GM18517 (cell line): Measurements from ENCODE around the gene AP1S1.
A peak's percentile ranks its signal among the peaks of the same experiment; 100 is the strongest.
"Not testable (repeated sequence)": the region's sequence is repeated elsewhere in the genome, so short reads cannot be mapped to it uniquely, and the experiment has no call there.

ENCODE experiments used
- ATAC-seq: cut with Tn5 transposase; IDR thresholded peaks from one replicate; pipeline ENCODE4 v1.9.1; 2021; ENCODE audit warnings: mild to moderate bottlenecking, moderate library complexity; ENCODE audit not compliant: unreplicated experiment

Gene AP1S1

DNA sequence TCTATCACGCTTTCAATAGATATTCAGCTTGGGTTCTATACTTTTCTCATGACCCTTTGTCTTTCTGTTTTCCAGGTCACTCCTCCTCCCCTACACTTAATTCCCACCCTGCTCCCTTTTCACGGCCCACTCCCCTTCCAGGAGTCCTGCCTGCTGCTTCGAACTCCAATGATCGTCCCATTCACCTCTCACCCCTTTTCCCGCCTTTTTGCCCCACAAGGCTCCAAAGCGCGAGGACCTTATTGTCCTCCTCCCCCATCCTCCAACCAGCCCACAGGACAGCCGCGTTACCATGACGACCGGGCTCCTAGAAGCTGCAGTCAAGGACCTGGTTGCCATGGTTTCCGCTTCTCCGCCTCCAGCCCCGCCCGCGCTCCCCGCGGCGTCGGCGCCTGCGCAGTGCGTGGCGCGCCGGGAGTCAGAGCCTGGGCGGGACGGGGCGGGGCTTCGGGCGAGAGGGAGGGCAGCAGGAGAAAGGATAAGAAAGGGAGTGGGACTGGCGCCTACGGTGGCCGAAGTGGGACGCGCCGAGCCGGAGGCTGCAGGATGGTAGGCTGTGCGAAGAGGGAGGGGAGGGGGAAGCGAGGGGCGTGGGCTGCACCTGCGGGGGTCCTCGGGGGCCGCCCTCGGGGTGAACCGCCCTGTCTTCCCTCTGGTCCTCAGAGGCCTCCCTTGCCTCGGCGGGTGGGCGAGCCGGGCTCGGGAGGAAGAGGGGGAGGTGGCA lies at the start of gene AP1S1:
Gene AP1S1 (plus strand): TSS at position 508 of the 724 bp plus-strand sequence. CDS start 39 bp downstream, at position 547.
- peak; percentile 70 for ATAC-seq

DNA sequence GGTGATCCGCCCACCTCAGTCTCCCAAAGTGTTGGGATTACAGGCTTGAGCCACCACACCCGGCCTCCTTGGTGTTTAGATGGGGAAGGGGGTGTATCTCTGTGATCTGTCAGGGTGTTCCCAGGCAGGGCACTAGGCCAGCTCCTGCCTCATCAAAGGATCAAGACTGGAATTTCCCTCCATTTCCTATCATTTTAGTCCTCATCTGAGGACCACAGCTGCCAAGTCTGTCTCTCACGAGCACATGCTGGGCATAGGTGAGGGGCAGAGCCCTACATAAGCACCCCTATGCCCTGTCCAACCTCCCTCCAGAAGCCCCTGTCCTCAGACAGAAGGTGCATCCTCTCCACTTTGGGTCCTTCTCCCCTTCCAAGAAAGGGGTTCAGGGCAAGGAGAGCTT lies 49.5 kb upstream of the AP1S1 start:
- no peak for ATAC-seq

DNA sequence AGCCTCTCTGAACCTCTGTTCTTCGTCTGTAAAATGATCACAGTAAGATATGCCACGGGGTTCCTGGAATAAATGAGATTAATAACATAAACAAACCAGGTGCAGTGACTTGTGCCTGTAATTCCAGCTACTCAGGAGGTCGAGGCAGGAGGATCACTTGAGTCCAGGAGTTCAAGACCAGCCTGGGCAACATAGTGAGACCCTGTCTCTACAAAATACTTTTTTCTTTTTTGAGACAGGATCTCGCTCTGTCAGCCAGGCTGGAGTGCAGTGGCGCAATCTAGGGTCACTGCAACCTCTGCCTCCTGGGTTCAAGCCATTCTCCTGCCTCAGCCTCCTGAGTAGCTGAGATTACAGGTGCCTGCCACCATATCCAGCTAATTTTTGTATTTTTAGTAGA lies 49.0 kb upstream of the AP1S1 start:
- ATAC-seq: not testable (repeated sequence)

DNA sequence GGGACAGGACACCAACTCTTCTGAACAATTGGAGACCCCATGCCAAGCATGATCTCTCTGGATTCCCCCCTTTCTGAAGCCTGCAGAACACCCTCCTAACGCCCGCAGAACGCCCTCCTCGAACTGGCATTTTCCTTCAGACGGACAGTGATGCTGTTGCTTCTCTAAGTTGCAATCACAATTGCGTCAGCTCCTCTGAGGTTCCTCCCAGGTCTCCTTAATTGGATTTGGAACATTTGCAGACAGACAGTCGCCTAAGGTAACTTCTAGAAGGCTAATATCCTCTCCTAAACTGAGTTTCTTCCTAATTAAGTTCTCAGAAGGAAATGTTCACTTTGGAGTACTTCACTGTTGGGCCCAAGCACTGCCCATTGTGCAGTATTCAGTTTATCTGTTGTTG lies 47.9 kb upstream of the AP1S1 start:
- ATAC-seq: no peak

DNA sequence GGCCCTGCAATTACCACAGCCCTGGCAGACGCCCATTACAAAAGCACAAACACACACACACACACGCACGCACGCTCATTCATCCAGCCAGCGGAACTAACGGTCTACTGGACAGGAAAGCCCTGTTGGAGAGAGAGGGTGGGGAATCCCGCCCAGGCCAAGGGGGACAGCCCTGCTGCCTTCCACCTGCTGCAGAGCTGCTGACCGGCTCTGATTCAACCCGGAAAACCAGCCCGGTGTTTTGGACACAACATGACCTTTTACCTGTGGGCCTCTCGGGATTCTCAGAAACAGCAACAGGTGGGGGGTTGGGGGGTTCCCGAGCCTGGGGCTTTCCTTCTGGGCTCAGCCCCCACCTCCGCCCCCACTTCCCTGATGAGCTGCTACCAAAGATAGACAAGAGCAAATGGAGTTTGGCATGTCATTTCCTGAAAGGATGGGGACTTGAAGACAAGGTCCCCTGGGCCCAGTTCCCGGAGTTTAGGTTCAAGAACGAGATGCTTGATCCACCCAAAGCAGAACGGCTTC lies 45.9 kb upstream of the AP1S1 start:
- ATAC-seq: no peak

DNA sequence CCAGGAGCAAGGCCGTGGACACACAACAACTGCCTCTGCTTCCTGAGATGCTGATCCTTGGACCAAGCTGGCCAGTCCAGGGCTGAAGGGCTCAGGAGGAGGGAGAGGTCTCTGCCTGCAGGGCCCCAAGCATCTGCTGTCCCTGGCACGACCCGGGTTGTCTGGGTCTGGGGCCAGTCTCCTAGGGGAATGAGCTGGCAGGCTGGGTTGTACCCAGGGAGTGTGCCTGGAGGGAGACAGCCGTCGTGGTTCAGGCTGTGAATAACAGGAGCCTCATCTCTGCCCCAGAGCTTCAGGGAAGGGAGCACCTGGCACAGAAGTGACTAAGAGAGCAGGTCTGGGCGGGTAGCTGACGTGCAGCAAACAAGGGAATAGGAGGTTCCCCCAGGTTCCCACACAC lies 45.3 kb upstream of the AP1S1 start:
- no peak for ATAC-seq

DNA sequence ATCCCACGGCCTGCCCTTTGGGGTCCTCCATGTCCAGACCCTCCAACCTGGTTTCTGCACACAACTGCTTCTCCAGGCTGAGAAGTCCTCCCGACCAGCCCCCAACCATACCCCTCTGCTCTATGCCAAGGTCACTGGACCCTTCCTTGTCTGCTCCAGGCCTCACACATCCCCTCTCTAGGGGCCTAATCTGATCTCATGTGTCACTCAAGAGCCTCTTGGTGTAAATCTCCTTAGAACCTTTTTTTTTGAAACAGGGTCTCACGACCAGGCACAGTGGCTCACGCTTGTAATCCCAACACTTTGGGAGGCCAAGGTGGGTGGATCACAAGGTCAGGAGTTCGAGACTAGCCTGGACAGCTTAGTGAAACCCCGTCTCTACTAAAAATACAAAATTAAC lies 44.9 kb upstream of the AP1S1 start:
- ATAC-seq: no peak

DNA sequence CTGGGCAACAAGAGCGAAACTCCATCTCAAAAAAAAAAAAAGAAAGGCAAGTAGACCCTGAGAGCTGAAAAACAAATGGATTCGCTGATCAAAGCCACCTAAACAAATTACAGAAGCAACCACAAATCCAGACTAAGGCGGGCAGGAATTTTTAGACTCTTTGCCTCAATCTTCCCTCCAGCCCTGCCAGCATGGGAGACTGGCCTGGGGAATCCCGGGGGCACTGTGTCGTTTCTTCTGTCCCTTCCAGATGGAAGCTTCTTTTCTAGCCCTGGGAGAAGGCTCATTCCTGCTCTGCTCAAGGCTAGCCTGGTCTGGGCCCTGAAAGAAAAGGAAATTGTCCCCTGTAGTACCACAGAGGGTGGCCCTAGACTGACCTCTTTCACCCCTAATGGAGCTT lies 43.0 kb upstream of the AP1S1 start:
- ATAC-seq: no peak

DNA sequence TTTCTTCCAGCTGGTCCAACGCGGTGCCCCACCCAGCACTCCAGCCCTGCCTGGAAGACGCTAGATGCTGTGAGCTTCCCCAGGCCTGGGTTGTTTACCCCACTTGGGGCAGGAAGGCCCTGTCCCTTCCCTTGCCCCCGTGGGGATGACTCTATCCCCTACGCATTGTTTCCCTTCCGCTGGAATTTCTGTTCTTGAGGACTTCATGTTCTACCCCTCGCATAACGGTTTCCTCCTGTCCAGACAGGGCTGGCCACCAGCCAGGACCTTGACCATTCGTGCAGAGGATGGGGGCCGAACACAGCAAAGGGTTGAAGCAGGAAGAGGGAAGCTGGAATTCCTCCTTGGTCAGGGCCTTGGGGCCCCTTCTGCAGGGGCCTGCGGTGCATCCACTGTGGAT lies 42.0 kb upstream of the AP1S1 start:
- ATAC-seq: no peak

DNA sequence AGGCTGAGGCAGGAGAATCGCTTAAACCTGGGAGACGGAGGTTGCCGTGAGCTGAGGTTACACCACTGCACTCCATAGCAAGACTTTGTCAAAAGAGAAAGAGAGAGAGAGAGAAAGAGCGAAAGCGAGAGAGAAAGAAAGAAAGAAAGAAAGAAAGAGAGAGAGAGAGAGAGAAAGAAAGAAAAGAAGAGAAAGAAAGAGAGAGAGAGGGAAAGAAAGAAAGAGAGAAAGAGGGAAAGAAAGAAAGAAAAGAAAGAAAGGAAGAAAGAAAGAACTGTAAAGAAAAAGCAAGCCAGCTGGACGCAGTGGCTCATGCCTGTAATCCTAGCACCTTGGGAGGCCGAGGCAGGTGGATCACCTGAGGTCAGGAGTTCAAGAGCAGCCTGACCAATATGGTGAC lies 41.1 kb upstream of the AP1S1 start:
- ATAC-seq: not testable (repeated sequence)

DNA sequence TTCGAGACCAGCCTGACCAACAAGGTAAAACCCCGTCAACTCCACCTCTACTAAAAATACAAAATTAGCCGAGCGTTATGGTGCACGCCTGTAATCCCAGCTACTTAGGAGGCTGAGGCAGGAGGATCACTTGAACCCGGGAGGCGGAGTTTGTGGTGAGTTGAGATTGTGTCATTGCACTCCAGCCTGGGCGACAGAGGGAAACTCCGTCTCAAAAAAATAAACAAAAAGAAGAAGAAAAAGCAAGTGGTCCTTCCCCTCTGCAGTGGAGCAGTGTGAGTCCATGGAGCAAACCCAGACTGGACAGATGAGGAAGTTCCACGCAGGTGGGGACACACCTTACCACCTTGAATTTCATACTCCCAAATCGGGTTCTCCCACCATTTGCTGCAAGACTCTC lies 40.4 kb upstream of the AP1S1 start:
- ATAC-seq: no peak

DNA sequence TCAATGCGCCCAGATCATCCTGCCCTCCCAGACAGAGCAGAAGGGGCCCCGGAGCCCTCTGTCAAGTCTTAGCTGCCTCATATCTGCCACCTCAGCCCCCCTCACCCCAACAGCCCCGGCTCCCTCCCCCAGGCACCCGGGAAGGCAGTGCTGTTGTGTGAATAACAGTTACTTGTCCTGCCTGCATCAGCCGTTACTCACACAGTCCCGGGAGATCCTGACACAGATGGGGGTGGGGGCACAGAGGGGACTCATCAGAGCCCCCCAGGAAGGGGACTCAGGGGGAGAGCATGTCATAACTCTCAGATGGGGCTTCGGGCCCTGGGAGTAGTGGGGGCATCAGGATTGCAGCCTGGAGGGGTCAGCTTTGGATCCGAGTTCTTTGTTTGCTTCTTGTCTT lies 39.8 kb upstream of the AP1S1 start:
- no peak for ATAC-seq

DNA sequence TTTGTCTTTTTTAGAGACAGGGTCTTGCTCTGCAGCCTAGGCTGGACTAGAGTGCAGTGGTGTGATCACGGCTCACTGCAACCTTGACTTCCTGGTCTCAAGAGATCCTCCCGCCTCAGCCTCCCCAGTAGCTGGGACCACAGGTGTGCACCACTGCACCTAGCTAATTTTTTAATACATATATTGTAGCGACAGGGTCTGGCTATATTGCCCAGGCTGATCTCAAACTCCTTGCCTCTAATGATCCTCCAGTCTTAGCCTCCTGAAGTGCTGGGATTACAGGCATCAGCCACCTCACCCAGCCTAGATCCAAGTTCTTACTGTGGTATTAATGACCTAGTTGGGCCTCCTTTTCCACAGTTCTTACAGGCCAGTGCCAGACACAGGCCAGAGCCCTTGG lies 39.1 kb upstream of the AP1S1 start:
- no peak for ATAC-seq

DNA sequence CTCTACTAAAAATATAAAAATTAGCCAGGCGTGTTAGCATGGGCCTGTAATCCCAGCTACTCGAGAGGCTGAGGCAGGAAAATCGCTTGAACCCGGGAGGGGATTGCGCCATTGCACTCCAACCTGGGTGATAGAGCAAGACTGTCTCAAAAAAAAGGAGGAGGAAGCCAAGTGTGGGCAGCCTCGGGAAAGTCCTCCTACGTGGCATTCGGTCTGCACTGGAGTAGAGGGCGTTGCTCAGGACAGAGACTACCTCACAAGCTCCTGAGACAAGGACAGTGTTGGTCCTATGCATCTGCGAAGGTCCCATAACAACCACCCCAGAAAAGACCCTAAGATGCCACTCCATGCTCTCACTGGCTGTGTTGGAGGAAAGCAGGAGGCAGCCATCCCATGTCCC lies 37.4 kb upstream of the AP1S1 start:
- ATAC-seq: no peak

DNA sequence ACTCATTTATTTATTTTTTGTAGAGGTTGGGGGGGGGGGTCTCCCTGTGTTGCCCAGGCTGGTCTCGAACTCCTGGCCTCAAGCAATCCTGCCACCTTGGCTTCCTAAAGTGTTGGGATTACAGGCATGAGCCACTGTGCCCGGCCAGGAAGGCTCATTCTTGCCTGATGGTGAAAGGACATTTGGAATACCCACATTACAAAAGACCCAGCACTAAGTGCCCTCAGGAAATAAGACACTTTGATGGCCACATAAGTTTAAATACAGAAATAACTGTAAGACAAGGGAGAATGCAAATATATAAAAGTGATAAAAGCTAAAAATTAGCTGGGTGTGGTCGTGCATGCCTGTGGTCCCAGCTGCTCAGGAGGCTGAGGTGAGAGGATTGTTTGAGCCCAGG lies 35.4 kb upstream of the AP1S1 start:
- no peak for ATAC-seq

DNA sequence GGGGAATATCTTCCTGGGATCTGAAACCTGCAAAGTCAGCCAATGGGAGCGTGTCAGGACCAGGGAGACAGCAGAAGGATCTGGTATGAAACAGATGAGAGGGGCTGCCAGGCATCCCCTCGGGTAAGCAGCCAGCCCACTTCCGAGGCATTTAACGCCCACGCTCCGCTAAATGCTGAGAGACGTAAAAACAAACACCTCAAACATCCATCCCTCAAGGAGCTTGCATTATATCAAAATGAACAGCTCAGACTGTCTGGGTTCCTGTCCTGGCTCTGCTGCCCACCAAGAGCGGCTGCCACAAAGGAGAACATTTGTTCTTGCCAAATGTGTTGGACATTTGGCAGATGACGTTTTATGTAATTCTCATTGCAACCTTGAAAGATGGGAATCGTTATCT lies 34.4 kb upstream of the AP1S1 start:
- no peak for ATAC-seq

DNA sequence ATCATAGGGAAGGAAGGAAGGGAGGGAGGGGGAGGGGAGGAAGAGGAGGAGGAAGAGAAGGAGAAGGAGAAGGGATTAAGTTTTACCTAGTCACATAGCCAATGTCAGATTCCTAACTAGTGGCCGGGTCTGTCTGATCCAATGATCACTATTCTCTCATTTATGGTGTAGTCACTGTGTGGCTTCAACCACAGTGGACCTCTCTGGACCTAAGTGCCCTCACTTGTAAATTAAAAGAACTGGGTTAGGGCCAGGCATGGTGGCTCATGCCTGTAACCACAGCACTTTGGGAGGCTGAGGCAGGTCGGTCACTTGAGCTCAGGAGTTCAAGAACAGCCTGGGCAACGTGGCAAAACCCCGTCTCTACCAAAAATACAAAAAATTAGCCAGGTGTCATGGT lies 34.0 kb upstream of the AP1S1 start:
- no peak for ATAC-seq

DNA sequence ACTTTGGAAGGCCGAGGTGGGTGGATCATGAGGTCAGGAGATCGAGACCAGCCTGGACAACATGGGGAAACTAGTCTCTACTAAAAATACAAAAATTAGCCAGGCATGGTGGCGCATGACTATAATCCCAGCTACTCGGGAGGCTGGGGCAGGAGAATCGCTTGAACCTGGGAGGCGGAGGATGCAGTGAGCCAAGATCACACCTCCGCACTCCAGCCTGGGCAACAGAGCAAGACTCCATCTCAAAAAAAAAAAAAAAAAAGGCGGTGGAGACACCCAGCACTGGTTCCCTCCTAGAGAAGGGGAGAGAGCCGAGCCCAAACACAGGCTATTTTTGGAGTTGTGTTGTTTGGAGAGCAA lies 32.7 kb upstream of the AP1S1 start:
- ATAC-seq: not testable (repeated sequence)

DNA sequence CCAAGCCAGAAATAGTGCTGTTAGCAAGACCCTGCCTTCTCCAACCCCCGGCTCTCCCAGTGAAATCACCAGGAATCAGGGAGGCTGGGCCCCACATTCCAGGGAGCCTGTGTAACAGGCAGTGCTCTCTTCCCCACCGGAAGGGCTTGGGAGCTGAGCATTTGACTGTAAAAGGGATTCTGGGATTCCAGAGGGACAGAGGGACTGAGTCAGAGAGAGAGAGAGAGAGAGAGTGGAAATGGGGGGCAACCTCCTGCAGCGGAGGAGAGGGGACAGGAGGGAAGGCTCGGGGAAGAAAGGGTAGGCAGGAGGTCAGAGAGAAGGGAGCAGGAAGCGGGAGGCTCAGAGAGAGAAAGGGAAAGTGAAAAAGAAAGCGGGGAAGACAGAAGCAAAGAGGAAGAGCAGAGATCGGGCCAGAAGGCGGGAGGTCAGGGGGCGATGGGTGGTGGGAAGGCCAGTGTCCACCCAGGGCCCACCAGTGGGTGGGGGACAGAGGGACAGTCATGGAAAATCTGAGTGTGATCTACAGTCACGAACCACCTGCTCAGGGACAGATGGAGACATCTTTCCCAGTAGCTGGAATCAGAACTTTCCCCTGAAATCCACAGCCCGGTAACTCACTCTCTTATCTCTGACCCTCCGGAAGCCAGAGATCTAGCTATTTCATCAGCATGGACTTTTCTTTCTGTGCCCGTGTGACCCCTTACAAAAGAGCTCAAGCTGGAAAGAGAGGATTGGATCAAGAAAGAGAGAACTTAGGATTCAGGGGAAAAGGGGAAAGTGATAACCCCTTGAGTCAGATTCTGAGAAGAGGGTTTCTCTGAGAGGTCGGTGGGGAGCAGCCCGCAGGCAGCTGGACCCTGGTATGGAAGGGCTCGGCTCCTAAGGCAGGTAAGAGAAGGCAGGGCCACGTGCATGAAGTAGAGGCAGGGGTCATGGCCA lies 32.0 kb upstream of the AP1S1 start:
- ATAC-seq: no peak

DNA sequence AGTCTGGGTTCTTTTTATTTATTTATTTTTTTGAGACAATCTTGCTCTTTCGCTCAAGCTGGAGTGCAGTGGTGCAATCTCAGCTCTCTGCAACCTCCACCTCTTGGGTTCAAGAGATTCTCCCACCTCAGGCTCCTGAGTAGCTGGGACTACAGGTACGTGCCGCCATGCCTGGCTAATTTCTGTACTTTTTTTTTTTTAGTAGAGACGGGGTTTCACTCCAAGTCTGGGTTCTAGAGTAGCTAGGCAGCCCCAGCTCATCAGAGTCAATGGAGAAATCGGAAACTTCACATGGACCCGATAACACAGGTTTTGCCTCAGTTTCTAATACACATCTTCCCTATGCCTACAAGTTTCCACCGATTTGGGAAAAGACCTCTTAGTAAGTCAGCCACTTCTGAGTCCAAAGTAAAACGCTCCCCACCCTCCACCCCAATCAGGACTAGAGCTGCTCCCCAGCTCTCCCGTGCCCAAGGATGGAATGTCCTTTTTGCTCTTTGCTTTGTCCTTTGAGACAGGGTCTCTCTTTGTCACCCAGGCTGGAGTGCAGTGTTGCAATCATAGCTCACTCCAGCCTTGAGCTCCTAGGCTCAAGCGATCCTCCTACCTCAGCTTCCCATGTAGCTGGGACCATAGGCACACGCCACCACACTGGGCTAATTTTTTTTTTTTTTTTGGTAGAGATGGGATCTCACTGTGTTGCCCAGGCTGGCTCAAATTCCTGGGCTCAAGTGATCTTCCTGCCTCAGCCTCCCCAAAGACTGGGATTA lies 31.2 kb upstream of the AP1S1 start:
- no peak for ATAC-seq

DNA sequence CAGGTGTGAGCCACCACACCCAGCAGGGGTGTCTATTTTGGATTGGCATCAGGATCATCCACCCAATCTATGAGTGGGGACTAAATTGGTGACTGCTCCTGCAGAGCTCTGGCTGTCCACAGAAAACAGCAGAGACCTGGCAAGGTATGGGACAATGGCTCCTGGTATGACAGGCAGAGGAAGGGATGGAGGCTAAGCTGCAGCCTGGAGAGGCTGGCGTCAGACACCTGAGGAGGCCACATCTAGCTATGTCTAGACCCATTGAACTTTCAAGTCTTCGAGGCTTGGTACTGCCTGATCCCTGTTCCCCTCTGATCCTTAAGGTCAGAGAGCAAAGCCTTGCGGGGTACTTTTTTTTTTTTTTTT lies 30.6 kb upstream of the AP1S1 start:
- ATAC-seq: no peak
